HepG2 (cell line): ENCODE measurements around the gene CEBPB. TPM values are rescaled to one million over a fixed set of nuclear protein-coding genes. Genes with fewer than 3 reads are reported as not detected.
A peak's percentile ranks its signal among the peaks of the same experiment; 100 is the strongest.

Experiments used
- AGO1 ChIP-seq: fragments of 200-400 bp; formaldehyde crosslinking; IDR thresholded peaks from 2 replicates; pipeline ENCODE4 v1.6.1; 2017; ENCODE audit warnings: mild to moderate bottlenecking, low read depth, low read length, moderate library complexity; ENCODE audit not compliant: poor library complexity, severe bottlenecking
- BORCS8-MEF2B ChIP-seq: sonication (generic); formaldehyde crosslinking; IDR thresholded peaks from 2 replicates; pipeline ENCODE4 v1.8.0; 2022; ENCODE audit warnings: mild to moderate bottlenecking, missing genetic modification reagents
- CBX2 ChIP-seq, 2 experiments: fragments of 200-600 bp in 1 of 2; sonication (generic); formaldehyde crosslinking in 1 of 2; IDR thresholded peaks; 2 replicates each; pipeline versions ENCODE4 v1.7.0 to v1.8.1; 2018 to 2022; ENCODE audit warnings: low read depth in 2 of 2, low read length in 1 of 2, mild to moderate bottlenecking in 1 of 2, missing genetic modification reagents in 1 of 2
- FOSL1 ChIP-seq: sonication (generic); formaldehyde crosslinking; IDR thresholded peaks from 2 replicates; pipeline ENCODE4 v1.9.0; 2021; ENCODE audit warnings: missing genetic modification reagents, borderline replicate concordance
- FOXM1 ChIP-seq: sonication (generic); formaldehyde crosslinking; IDR thresholded peaks from 2 replicates; pipeline ENCODE4 v1.5.0; 2020; ENCODE audit warnings: missing genetic modification reagents
- ISX ChIP-seq: sonication (generic); formaldehyde crosslinking; conservative IDR thresholded peaks from 2 replicates; pipeline ENCODE4 v1.5.0; 2020; ENCODE audit warnings: missing genetic modification reagents
- NCOA5 ChIP-seq: sonication (generic); formaldehyde crosslinking; IDR thresholded peaks from 2 replicates; pipeline ENCODE4 v1.4.0; 2020; ENCODE audit warnings: missing genetic modification reagents
- NCOR1 ChIP-seq: fragments of 200-600 bp; sonication (generic); IDR thresholded peaks from 2 replicates; pipeline ENCODE4 v1.7.0; 2017; ENCODE audit warnings: antibody characterized with exemption, low read length, borderline replicate concordance
- NKX3-1 ChIP-seq: sonication (generic); formaldehyde crosslinking; IDR thresholded peaks from 2 replicates; pipeline ENCODE4 v1.5.0; 2020; ENCODE audit warnings: missing genetic modification reagents
- NR1H2 ChIP-seq: sonication (generic); formaldehyde crosslinking; IDR thresholded peaks from 2 replicates; pipeline ENCODE4 v1.8.1; 2022; ENCODE audit warnings: low read depth, missing genetic modification reagents, borderline replicate concordance
- NRL ChIP-seq: sonication (generic); formaldehyde crosslinking; IDR thresholded peaks from 2 replicates; pipeline ENCODE4 v1.5.0; 2020; ENCODE audit warnings: missing genetic modification reagents, mild to moderate bottlenecking, moderate library complexity, borderline replicate concordance
- PAF1 ChIP-seq: IDR thresholded peaks from 2 replicates; pipeline ENCODE4 v1.6.1; 2016; ENCODE audit warnings: missing genetic modification reagents, missing compliant biosample characterization
- SIX4 ChIP-seq: sonication (generic); formaldehyde crosslinking; IDR thresholded peaks from 2 replicates; pipeline ENCODE4 v1.4.0; 2020; ENCODE audit warnings: missing genetic modification reagents
- TGIF2 ChIP-seq: IDR thresholded peaks from 2 replicates; pipeline ENCODE4 v1.6.1; 2016; ENCODE audit warnings: control low read depth, missing compliant biosample characterization
- THYN1 ChIP-seq: sonication (generic); formaldehyde crosslinking; IDR thresholded peaks from 2 replicates; pipeline ENCODE4 v1.8.1; 2023; ENCODE audit warnings: low read depth, mild to moderate bottlenecking, moderate library complexity, missing genetic modification reagents, borderline replicate concordance
- TP53 ChIP-seq: sonication (generic); formaldehyde crosslinking; conservative IDR thresholded peaks from 2 replicates; pipeline ENCODE4 v1.4.0; 2020; ENCODE audit warnings: missing genetic modification reagents
- YEATS2 ChIP-seq: sonication (generic); formaldehyde crosslinking; IDR thresholded peaks from 2 replicates; pipeline ENCODE4 v1.4.0; 2020; ENCODE audit warnings: missing genetic modification reagents, borderline replicate concordance
- ZBTB7B ChIP-seq: sonication (generic); formaldehyde crosslinking; IDR thresholded peaks from 2 replicates; pipeline ENCODE4 v1.4.0; 2020; ENCODE audit warnings: missing genetic modification reagents
- ZFP90 ChIP-seq: sonication (generic); formaldehyde crosslinking; IDR thresholded peaks from 2 replicates; pipeline ENCODE4 v1.8.0; 2022; ENCODE audit warnings: missing genetic modification reagents, mild to moderate bottlenecking, inconsistent platforms, borderline replicate concordance
- ZNF225 ChIP-seq: sonication (generic); formaldehyde crosslinking; IDR thresholded peaks from 2 replicates; pipeline ENCODE4 v1.4.0; 2020; ENCODE audit warnings: mild to moderate bottlenecking, missing genetic modification reagents
- ZNF232 ChIP-seq: sonication (generic); formaldehyde crosslinking; IDR thresholded peaks from 2 replicates; pipeline ENCODE4 v1.4.0; 2020; ENCODE audit warnings: missing genetic modification reagents, borderline replicate concordance
- ZSCAN25 ChIP-seq: sonication (generic); formaldehyde crosslinking; IDR thresholded peaks from 2 replicates; pipeline ENCODE4 v1.8.0; 2022; ENCODE audit warnings: mild to moderate bottlenecking, missing genetic modification reagents
- polyA plus RNA-seq, 8 experiments: library from polyadenylated mRNA; depleted of rRNA in 3 of 8; stranded (reverse) in 7 of 8; unstranded in 1 of 8; fragments of >200 nt; fragmentation: Illumina TruSeq in 4 of 8; extraction: Trizol in 4 of 8; gene quantifications; 2 replicates each; pipeline versions ENCODE4 v1.2.1 to v1.2.3, GENCODE V29; 2011 to 2016; ENCODE audit warnings: low read depth in 4 of 8, missing spikeins in 1 of 8, mixed read lengths in 1 of 8; ENCODE audit not compliant: insufficient read depth in 1 of 8
- total RNA-seq, 5 experiments: library from RNA; depleted of rRNA; stranded (reverse); fragments of >200 nt; fragmentation: Illumina TruSeq; extraction: Trizol; gene quantifications; 2 replicates each; pipeline ENCODE4 v1.2.3, GENCODE V29; 2016; ENCODE audit warnings: low read depth in 1 of 5
- TF ChIP-seq, protein P1 (sequence below): sonication (generic); formaldehyde crosslinking; IDR thresholded peaks from 2 replicates; pipeline ENCODE4 v1.4.0; 2020; ENCODE audit warnings: missing genetic modification reagents
- TF ChIP-seq, protein P2 (sequence below): sonication (generic); formaldehyde crosslinking; IDR thresholded peaks from 2 replicates; pipeline ENCODE4 v1.5.0; 2020; ENCODE audit warnings: mild to moderate bottlenecking, missing genetic modification reagents
- TF ChIP-seq, protein P3 (sequence below): sonication (generic); formaldehyde crosslinking; IDR thresholded peaks from 2 replicates; pipeline ENCODE4 v1.8.1; 2023; ENCODE audit warnings: missing genetic modification reagents, inconsistent platforms, borderline replicate concordance
- TF ChIP-seq, protein P4 (sequence below): sonication (generic); formaldehyde crosslinking; IDR thresholded peaks from 2 replicates; pipeline ENCODE4 v1.4.0; 2020; ENCODE audit warnings: missing genetic modification reagents

CEBPB gene
- total and polyA plus RNA-seq, 2 of the 13 experiments (the other 11 are each of a cell fraction or from before 2014, with no cell fraction given): 18.5 to 28.2 TPM

DNA sequence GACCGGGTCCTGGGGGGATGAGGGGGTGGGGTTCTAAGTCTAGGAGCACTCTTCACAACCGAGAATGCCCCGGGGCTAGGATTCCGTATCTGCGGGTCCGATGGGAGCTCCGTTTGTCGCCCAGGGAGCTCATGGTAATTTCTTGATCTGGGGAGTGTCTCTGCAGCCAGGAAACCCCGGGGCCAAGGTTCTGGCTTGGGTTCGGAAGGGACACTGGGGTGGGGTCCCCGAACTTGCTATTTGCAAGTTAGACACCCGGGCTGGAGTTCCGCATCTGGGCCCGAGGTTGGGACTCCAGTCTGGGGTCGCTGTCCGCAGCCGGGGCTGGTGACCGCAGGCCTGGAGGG is 37.5 kb upstream of the CEBPB start (continued):
- TF ChIP-seq TGIF2 (CRISPR knock-in tag): no peak
- TF ChIP-seq, protein P1, sequence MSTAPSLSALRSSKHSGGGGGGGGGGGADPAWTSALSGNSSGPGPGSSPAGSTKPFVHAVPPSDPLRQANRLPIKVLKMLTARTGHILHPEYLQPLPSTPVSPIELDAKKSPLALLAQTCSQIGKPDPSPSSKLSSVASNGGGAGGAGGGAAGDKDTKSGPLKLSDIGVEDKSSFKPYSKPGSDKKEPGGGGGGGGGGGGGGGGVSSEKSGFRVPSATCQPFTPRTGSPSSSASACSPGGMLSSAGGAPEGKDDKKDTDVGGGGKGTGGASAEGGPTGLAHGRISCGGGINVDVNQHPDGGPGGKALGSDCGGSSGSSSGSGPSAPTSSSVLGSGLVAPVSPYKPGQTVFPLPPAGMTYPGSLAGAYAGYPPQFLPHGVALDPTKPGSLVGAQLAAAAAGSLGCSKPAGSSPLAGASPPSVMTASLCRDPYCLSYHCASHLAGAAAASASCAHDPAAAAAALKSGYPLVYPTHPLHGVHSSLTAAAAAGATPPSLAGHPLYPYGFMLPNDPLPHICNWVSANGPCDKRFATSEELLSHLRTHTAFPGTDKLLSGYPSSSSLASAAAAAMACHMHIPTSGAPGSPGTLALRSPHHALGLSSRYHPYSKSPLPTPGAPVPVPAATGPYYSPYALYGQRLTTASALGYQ: 0 out of 2 replicates have a peak, but pooled peaks have one; percentile 29
- no peak for TF ChIP-seq ZBTB7B (CRISPR knock-in tag)
- TF ChIP-seq ZFP90 (CRISPR knock-in tag): 0 out of 2 replicates have a peak, but pooled peaks have one; percentile 3
- 0 out of 2 replicates have a peak, but pooled peaks have one; percentile 66 for TF ChIP-seq TP53
- no peak for TF ChIP-seq BORCS8-MEF2B (CRISPR knock-in tag)
- 0 out of 2 replicates have a peak, but pooled peaks have one; percentile 15 for TF ChIP-seq YEATS2 (CRISPR knock-in tag)
- no peak for TF ChIP-seq NR1H2 (CRISPR knock-in tag)
- TF ChIP-seq PAF1 (CRISPR knock-in tag): no peak
- TF ChIP-seq NCOA5 (CRISPR knock-in tag): 0 out of 2 replicates have a peak, but pooled peaks have one; percentile 67
- TF ChIP-seq NKX3-1 (CRISPR knock-in tag): 0 out of 2 replicates have a peak, but pooled peaks have one; percentile 53
- 0 out of 2 replicates have a peak, but pooled peaks have one; percentile 65 for TF ChIP-seq FOXM1 (CRISPR knock-in tag)
- TF ChIP-seq SIX4 (CRISPR knock-in tag): 0 out of 2 replicates have a peak, but pooled peaks have one; percentile 22
- TF ChIP-seq ZNF232 (CRISPR knock-in tag): no peak
- no peak for TF ChIP-seq NCOR1
- TF ChIP-seq, protein P2, sequence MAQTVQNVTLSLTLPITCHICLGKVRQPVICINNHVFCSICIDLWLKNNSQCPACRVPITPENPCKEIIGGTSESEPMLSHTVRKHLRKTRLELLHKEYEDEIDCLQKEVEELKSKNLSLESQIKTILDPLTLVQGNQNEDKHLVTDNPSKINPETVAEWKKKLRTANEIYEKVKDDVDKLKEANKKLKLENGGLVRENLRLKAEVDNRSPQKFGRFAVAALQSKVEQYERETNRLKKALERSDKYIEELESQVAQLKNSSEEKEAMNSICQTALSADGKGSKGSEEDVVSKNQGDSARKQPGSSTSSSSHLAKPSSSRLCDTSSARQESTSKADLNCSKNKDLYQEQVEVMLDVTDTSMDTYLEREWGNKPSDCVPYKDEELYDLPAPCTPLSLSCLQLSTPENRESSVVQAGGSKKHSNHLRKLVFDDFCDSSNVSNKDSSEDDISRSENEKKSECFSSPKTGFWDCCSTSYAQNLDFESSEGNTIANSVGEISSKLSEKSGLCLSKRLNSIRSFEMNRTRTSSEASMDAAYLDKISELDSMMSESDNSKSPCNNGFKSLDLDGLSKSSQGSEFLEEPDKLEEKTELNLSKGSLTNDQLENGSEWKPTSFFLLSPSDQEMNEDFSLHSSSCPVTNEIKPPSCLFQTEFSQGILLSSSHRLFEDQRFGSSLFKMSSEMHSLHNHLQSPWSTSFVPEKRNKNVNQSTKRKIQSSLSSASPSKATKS: no peak
- TF ChIP-seq FOSL1: 0 out of 2 replicates have a peak, but pooled peaks have one; percentile 22
- TF ChIP-seq THYN1: no peak
- 0 out of 2 replicates have a peak, but pooled peaks have one; percentile 13 for TF ChIP-seq ISX (CRISPR knock-in tag)
- TF ChIP-seq AGO1: peak; percentile 8
- no peak for TF ChIP-seq ZNF225 (CRISPR knock-in tag)
- no peak for TF ChIP-seq CBX2 (IDR thresholded peaks at IDR 0.05; ENCODE audit: low read depth, low read length)
- TF ChIP-seq CBX2 (CRISPR knock-in tag; IDR thresholded peaks at IDR 0.05; ENCODE audit: low read depth): 0 out of 2 replicates have a peak, but pooled peaks have one; percentile 11
- no peak for TF ChIP-seq ZSCAN25 (CRISPR knock-in tag)
- peak; percentile 86 for TF ChIP-seq NRL
- TF ChIP-seq, protein P3, sequence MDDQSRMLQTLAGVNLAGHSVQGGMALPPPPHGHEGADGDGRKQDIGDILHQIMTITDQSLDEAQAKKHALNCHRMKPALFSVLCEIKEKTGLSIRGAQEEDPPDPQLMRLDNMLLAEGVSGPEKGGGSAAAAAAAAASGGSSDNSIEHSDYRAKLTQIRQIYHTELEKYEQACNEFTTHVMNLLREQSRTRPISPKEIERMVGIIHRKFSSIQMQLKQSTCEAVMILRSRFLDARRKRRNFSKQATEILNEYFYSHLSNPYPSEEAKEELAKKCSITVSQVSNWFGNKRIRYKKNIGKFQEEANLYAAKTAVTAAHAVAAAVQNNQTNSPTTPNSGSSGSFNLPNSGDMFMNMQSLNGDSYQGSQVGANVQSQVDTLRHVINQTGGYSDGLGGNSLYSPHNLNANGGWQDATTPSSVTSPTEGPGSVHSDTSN (CRISPR knock-in tag): peak; percentile 54; the same call in 1 of the 2 replicates
- TF ChIP-seq, protein P4, sequence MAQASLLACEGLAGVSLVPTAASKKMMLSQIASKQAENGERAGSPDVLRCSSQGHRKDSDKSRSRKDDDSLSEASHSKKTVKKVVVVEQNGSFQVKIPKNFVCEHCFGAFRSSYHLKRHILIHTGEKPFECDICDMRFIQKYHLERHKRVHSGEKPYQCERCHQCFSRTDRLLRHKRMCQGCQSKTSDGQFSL (CRISPR knock-in tag): 0 out of 2 replicates have a peak, but pooled peaks have one; percentile 36
